Left ventricle myocardium inferior (tissue), 1 donor: Measurements from ENCODE around the gene FOXD4. TPM values are rescaled to one million over a fixed set of nuclear protein-coding genes. Genes with fewer than 3 reads are reported as not detected.
"Not testable (repeated sequence)": the region's sequence is repeated elsewhere in the genome, so short reads cannot be mapped to it uniquely, and the experiment has no call there.

Source experiments
- DNase-seq: peaks from one replicate; pipeline ENCODE4 v3.0.0-alpha.2; 2020
- H3K27ac ChIP-seq: fragments of 200-600 bp; replicated peaks from 2 replicates; pipeline ENCODE4 v1.8.0; 2021
- H3K27me3 ChIP-seq: fragments of 200-600 bp; 2 replicates; pipeline ENCODE4 v1.8.0; 2021; ENCODE audit warnings: low read depth
- H3K36me3 ChIP-seq: fragments of 200-600 bp; 2 replicates; pipeline ENCODE4 v1.8.0; 2021
- H3K4me1 ChIP-seq: fragments of 200-600 bp; 2 replicates; pipeline ENCODE4 v1.8.0; 2021
- H3K4me3 ChIP-seq: fragments of 200-600 bp; 2 replicates; pipeline ENCODE4 v1.8.0; 2021; ENCODE audit warnings: mild to moderate bottlenecking, moderate library complexity
- H3K9me3 ChIP-seq: fragments of 200-600 bp; replicated peaks from 2 replicates; pipeline ENCODE4 v1.8.0; 2021
- intact Hi-C: fragments of 100-400 bp; cut with micrococcal nuclease; formaldehyde crosslinking; loops from one replicate; pipeline ENCODE4 v1.11.0; 2022
- total RNA-seq: library from RNA; stranded (reverse); fragmentation: NEBNext Ultra II Directional; extraction: Animal tissue kit (Norgen Biotek cat#: 25700); gene quantifications from one replicate; pipeline ENCODE4 v1.2.1, GENCODE V29; 2021
- donor health status: DM: no; HTN: yes; CAD: no; lungs with severe emphysema.

The FOXD4 gene
- total RNA-seq, 1 donor from 2014 or later = 0.11 TPM

- DNase-seq, intact Hi-C loops: not testable (repeated sequence)
These were observed 9.3 kb downstream of the FOXD4 start for GRCh38 chr9:108742-109495.

GRCh38 chr9:105991-106390, 12.2 kb downstream of the FOXD4 start:
- intact Hi-C loops, H3K27ac ChIP-seq: not testable (repeated sequence)
- H3K27me3 ChIP-seq = peaks cover 70% of the 10 kb centered on the region

More at GRCh38 chr9:108742-109495, 9.3 kb downstream of the FOXD4 start:
- not testable (repeated sequence) for H3K9me3 ChIP-seq, H3K27ac ChIP-seq, H3K4me3 ChIP-seq, H3K36me3 ChIP-seq, H3K4me1 ChIP-seq
- H3K27me3 ChIP-seq = peaks cover 96% of the 10 kb centered on the region

GRCh38 chr9:100430-100829, 17.8 kb downstream of the FOXD4 start:
- intact Hi-C loops, DNase-seq, H3K4me3 ChIP-seq, H3K27ac ChIP-seq, H3K4me1 ChIP-seq, H3K36me3 ChIP-seq, H3K9me3 ChIP-seq: not testable (repeated sequence)
- peaks cover 18% of the 10 kb centered on the region for H3K27me3 ChIP-seq

More at GRCh38 chr9:105991-106390, 12.2 kb downstream of the FOXD4 start:
- not testable (repeated sequence) for H3K9me3 ChIP-seq, H3K36me3 ChIP-seq, H3K4me1 ChIP-seq, DNase-seq, H3K4me3 ChIP-seq

- H3K9me3 ChIP-seq, intact Hi-C loops, H3K4me3 ChIP-seq, H3K36me3 ChIP-seq, DNase-seq, H3K27ac ChIP-seq, H3K4me1 ChIP-seq: not testable (repeated sequence)
- H3K27me3 ChIP-seq = peaks cover 12% of the 10 kb centered on the region
These were observed 18.4 kb downstream of the FOXD4 start for GRCh38 chr9:99867-100266.

- intact Hi-C loops, H3K9me3 ChIP-seq, DNase-seq: not testable (repeated sequence)
These were observed 19.4 kb downstream of the FOXD4 start for GRCh38 chr9:98775-99174.

GRCh38 chr9:94992-95391, 23.2 kb downstream of the FOXD4 start:
- DNase-seq, H3K4me1 ChIP-seq, H3K27me3 ChIP-seq, H3K27ac ChIP-seq, intact Hi-C loops, H3K4me3 ChIP-seq, H3K36me3 ChIP-seq, H3K9me3 ChIP-seq: not testable (repeated sequence)

More at GRCh38 chr9:98775-99174, 19.4 kb downstream of the FOXD4 start:
- not testable (repeated sequence) for H3K27ac ChIP-seq, H3K36me3 ChIP-seq, H3K4me3 ChIP-seq, H3K4me1 ChIP-seq, H3K27me3 ChIP-seq

GRCh38 chr9:94323-94722, 23.9 kb downstream of the FOXD4 start:
- H3K27me3 ChIP-seq, H3K27ac ChIP-seq, H3K4me3 ChIP-seq, DNase-seq, H3K9me3 ChIP-seq, intact Hi-C loops, H3K4me1 ChIP-seq, H3K36me3 ChIP-seq: not testable (repeated sequence)

- H3K36me3 ChIP-seq, H3K27me3 ChIP-seq, H3K4me3 ChIP-seq, H3K27ac ChIP-seq, H3K4me1 ChIP-seq, intact Hi-C loops, DNase-seq, H3K9me3 ChIP-seq: not testable (repeated sequence)
These were observed 24.3 kb downstream of the FOXD4 start for GRCh38 chr9:93909-94308.

- H3K4me1 ChIP-seq, H3K27ac ChIP-seq, intact Hi-C loops, H3K4me3 ChIP-seq, H3K27me3 ChIP-seq, DNase-seq, H3K36me3 ChIP-seq, H3K9me3 ChIP-seq: not testable (repeated sequence)
These were observed 27.4 kb downstream of the FOXD4 start for GRCh38 chr9:90851-91250.

GRCh38 chr9:88396-89037, 29.7 kb downstream of the FOXD4 start:
- H3K9me3 ChIP-seq, intact Hi-C loops, H3K4me3 ChIP-seq, DNase-seq, H3K4me1 ChIP-seq, H3K27me3 ChIP-seq, H3K36me3 ChIP-seq, H3K27ac ChIP-seq: not testable (repeated sequence)

- H3K27me3 ChIP-seq, H3K9me3 ChIP-seq, H3K27ac ChIP-seq, H3K4me3 ChIP-seq, DNase-seq, H3K36me3 ChIP-seq, H3K4me1 ChIP-seq, intact Hi-C loops: not testable (repeated sequence)
These were observed 30.4 kb downstream of the FOXD4 start for GRCh38 chr9:87860-88259.

- DNase-seq, H3K36me3 ChIP-seq, H3K9me3 ChIP-seq, H3K27me3 ChIP-seq, H3K4me3 ChIP-seq, H3K4me1 ChIP-seq, intact Hi-C loops, H3K27ac ChIP-seq: not testable (repeated sequence)
These were observed 31.1 kb downstream of the FOXD4 start for GRCh38 chr9:87105-87504.

GRCh38 chr9:86697-87096, 31.5 kb downstream of the FOXD4 start:
- intact Hi-C loops, H3K27ac ChIP-seq, DNase-seq, H3K4me1 ChIP-seq, H3K27me3 ChIP-seq, H3K4me3 ChIP-seq, H3K9me3 ChIP-seq, H3K36me3 ChIP-seq: not testable (repeated sequence)
